H1 (cell line): ENCODE measurements around the gene PLXNA4. TPM values are rescaled to one million over a fixed set of nuclear protein-coding genes. Genes with fewer than 3 reads are reported as not detected.
A peak's percentile ranks its signal among the peaks of the same experiment; 100 is the strongest.

Source experiments
- CTCF ChIA-PET: fragments of 300-600 bp; sonication (Branson Sonifier 250); formaldehyde crosslinking; loops from one replicate; lab custom pipeline; 2021; ENCODE audit not compliant: partially characterized antibody; lab: Charles Lee
- POLR2A ChIA-PET: fragments of 300-600 bp; sonication (Branson Sonifier 250); formaldehyde crosslinking; loops from one replicate; lab custom pipeline; 2021; ENCODE audit warnings: inconsistent platforms; ENCODE audit not compliant: partially characterized antibody; lab: Charles Lee
- DNase-seq, 2 experiments: peaks; one replicate each; pipeline versions ENCODE4 v3.0.0 to v3.0.0-alpha.2; 2010 to 2022; ENCODE audit warnings: low spot score in 2 of 2, low read depth in 1 of 2, mixed read lengths in 1 of 2
- FAIRE-seq: peaks from 2 replicates; lab custom pipeline; 2011; peaks lifted over from hg19 to GRCh38; lab: Jason Lieb, UNC
- H2AFZ ChIP-seq: 2 replicates; pipeline ENCODE4 v1.8.1; 2012; ENCODE audit warnings: low read length, inconsistent platforms
- H2AK5ac ChIP-seq: 2 replicates; pipeline ENCODE4 v1.6.1; 2013; ENCODE audit warnings: low read depth, low read length
- H2BK120ac ChIP-seq: replicated peaks from 2 replicates; pipeline ENCODE3; 2013; ENCODE audit warnings: low read depth, low read length, inconsistent platforms
- H2BK12ac ChIP-seq: 2 replicates; pipeline ENCODE4 v1.6.1; 2013; ENCODE audit warnings: low read depth, low read length
- H2BK15ac ChIP-seq: 2 replicates; pipeline ENCODE4 v1.6.1; 2013; ENCODE audit warnings: low read length
- H2BK20ac ChIP-seq: 2 replicates; pipeline ENCODE4 v1.6.1; 2013; ENCODE audit warnings: low read length
- H2BK5ac ChIP-seq: 2 replicates; pipeline ENCODE4 v1.6.1; 2013; ENCODE audit warnings: low read depth, low read length
- H3K14ac ChIP-seq: 2 replicates; pipeline ENCODE4 v1.6.1; 2013; ENCODE audit warnings: inconsistent platforms; ENCODE audit not compliant: insufficient read length
- H3K18ac ChIP-seq: 2 replicates; pipeline ENCODE4 v1.6.1; 2013; ENCODE audit warnings: low read length; ENCODE audit errors: extremely low read depth
- H3K23ac ChIP-seq: 2 replicates; pipeline ENCODE4 v1.6.1; 2013; ENCODE audit warnings: inconsistent platforms; ENCODE audit not compliant: insufficient read length
- H3K23me2 ChIP-seq: 2 replicates; pipeline ENCODE4 v1.6.1; 2013; ENCODE audit warnings: low read depth, low read length
- H3K27ac ChIP-seq: 2 replicates; pipeline ENCODE4 v1.6.1; 2011; ENCODE audit warnings: low read depth, low read length, inconsistent platforms
- H3K27me3 ChIP-seq, 4 experiments: replicated peaks in 1 of 4; 1 replicate in 1 of 4; 2 replicates in 3 of 4; pipeline versions ENCODE4 v1.6.1 to v1.8.1; 2011 to 2013; ENCODE audit warnings: low read length in 3 of 4, mild to moderate bottlenecking in 3 of 4, inconsistent platforms in 2 of 4, mixed read lengths in 2 of 4, moderate library complexity in 1 of 4; ENCODE audit not compliant: control insufficient read depth in 3 of 4, insufficient read depth in 3 of 4; ENCODE audit errors: extremely low read depth in 1 of 4
- H3K36me3 ChIP-seq, 4 experiments: 2 replicates each; pipeline versions ENCODE4 v1.6.1 to v1.8.1; 2011 to 2013; ENCODE audit warnings: mild to moderate bottlenecking in 4 of 4, low read length in 3 of 4, moderate library complexity in 2 of 4, control low read depth in 1 of 4, inconsistent platforms in 1 of 4; ENCODE audit not compliant: insufficient read depth in 4 of 4, control insufficient read depth in 2 of 4
- H3K4ac ChIP-seq: replicated peaks from 2 replicates; pipeline ENCODE3; 2013; ENCODE audit warnings: low read length, low read depth, mixed read lengths, inconsistent platforms; ENCODE audit not compliant: insufficient read length
- H3K4me1 ChIP-seq, 4 experiments: replicated peaks in 1 of 4; 1 replicate in 1 of 4; 2 replicates in 3 of 4; pipeline versions ENCODE4 v1.6.1 to v1.8.1; 2011 to 2013; ENCODE audit warnings: low read length in 3 of 4, inconsistent platforms in 2 of 4, mixed read lengths in 1 of 4; ENCODE audit not compliant: insufficient read depth in 4 of 4, control insufficient read depth in 3 of 4
- H3K4me2 ChIP-seq, 2 experiments: 2 replicates each; pipeline versions ENCODE4 v1.6.1 to v1.8.1; 2011 to 2013; ENCODE audit warnings: low read depth in 2 of 2, low read length in 2 of 2, control low read depth in 1 of 2, inconsistent platforms in 1 of 2, mild to moderate bottlenecking in 1 of 2; ENCODE audit not compliant: insufficient read depth in 1 of 2
- H3K4me3 ChIP-seq, 4 experiments: fragments of 200-600, 300-600 bp in 1 of 4; sonication (generic), shearing (Covaris generic), sonication (Bioruptor Twin) in 1 of 4; 2 replicates each; pipeline versions ENCODE4 v1.5.1 to v1.8.1; 2011 to 2016; ENCODE audit warnings: low read length in 4 of 4, low read depth in 3 of 4, control low read depth in 2 of 4, inconsistent platforms in 2 of 4, mild to moderate bottlenecking in 2 of 4, mixed read lengths in 1 of 4, moderate library complexity in 1 of 4; ENCODE audit not compliant: insufficient read depth in 2 of 4; ENCODE audit errors: extremely low read depth in 1 of 4
- H3K56ac ChIP-seq: replicated peaks from 2 replicates; pipeline ENCODE3; 2013; ENCODE audit warnings: low read depth, mild to moderate bottlenecking, mixed read lengths, low read length, inconsistent platforms; ENCODE audit not compliant: insufficient read length
- H3K79me1 ChIP-seq: 2 replicates; pipeline ENCODE4 v1.6.1; 2013; ENCODE audit warnings: low read depth, low read length, control low read depth
- H3K79me2 ChIP-seq, 2 experiments: 2 replicates each; pipeline versions ENCODE4 v1.6.1 to v1.8.1; 2012 to 2013; ENCODE audit warnings: low read length in 2 of 2, mild to moderate bottlenecking in 2 of 2, inconsistent platforms in 1 of 2; ENCODE audit not compliant: insufficient read depth in 2 of 2, control insufficient read depth in 1 of 2
- H3K9ac ChIP-seq, 4 experiments: replicated peaks in 1 of 4; 1 replicate in 1 of 4; 2 replicates in 3 of 4; pipeline versions ENCODE4 v1.6.1 to v1.8.1; 2011 to 2013; ENCODE audit warnings: low read depth in 3 of 4, low read length in 3 of 4, control low read depth in 2 of 4, mild to moderate bottlenecking in 2 of 4, moderate library complexity in 2 of 4, inconsistent platforms in 1 of 4; ENCODE audit errors: extremely low read depth in 1 of 4
- H3K9me3 ChIP-seq, 2 experiments: 2 replicates each; pipeline versions ENCODE4 v1.6.1 to v1.8.1; 2012 to 2013; ENCODE audit warnings: mild to moderate bottlenecking in 2 of 2, moderate library complexity in 2 of 2, control low read depth in 1 of 2, inconsistent platforms in 1 of 2, low read depth in 1 of 2, low read length in 1 of 2, mixed read lengths in 1 of 2; ENCODE audit not compliant: insufficient read depth in 2 of 2
- H4K20me1 ChIP-seq, 2 experiments: replicated peaks in 1 of 2; 2 replicates each; pipeline versions ENCODE3 to v1.8.1; 2011 to 2013; ENCODE audit warnings: inconsistent platforms in 2 of 2, low read length in 2 of 2, mild to moderate bottlenecking in 1 of 2; ENCODE audit not compliant: insufficient read depth in 2 of 2, control insufficient read depth in 1 of 2
- H4K5ac ChIP-seq: 2 replicates; pipeline ENCODE4 v1.6.1; 2013; ENCODE audit warnings: low read length, low read depth, mixed read lengths, inconsistent platforms; ENCODE audit not compliant: insufficient read length
- H4K8ac ChIP-seq: 2 replicates; pipeline ENCODE4 v1.8.0; 2013; ENCODE audit warnings: mild to moderate bottlenecking, moderate library complexity, low read length, inconsistent platforms; ENCODE audit not compliant: insufficient read depth; ENCODE audit errors: extremely low read depth
- H4K91ac ChIP-seq: replicated peaks from 2 replicates; pipeline ENCODE3; 2013; ENCODE audit warnings: low read length, mixed read lengths, inconsistent platforms; ENCODE audit not compliant: insufficient read length
- ASH2L ChIP-seq: fragments of 200-600, 300-600 bp; sonication (generic); IDR thresholded peaks from one replicate; pipeline ENCODE4 v1.7.1; 2017; ENCODE audit warnings: low read length
- BRCA1 ChIP-seq: IDR thresholded peaks from 2 replicates; pipeline ENCODE4 v1.6.1; 2012; ENCODE audit warnings: low read depth, low read length, improper control_type of control experiment
- NRF1 ChIP-seq: IDR thresholded peaks from 2 replicates; pipeline ENCODE4 v1.6.1; 2011; ENCODE audit warnings: mild to moderate bottlenecking, low read depth, low read length, improper control_type of control experiment
- POLR2A ChIP-seq, 2 experiments: IDR thresholded peaks; 1 replicate in 1 of 2; 2 replicates in 1 of 2; pipeline ENCODE4 v1.6.1; 2011; ENCODE audit warnings: low read depth in 2 of 2, low read length in 2 of 2, mild to moderate bottlenecking in 2 of 2; ENCODE audit errors: control extremely low read depth in 1 of 2
- SAP30 ChIP-seq: fragments of 300-600 bp; sonication (generic); IDR thresholded peaks from 2 replicates; pipeline ENCODE4 v1.7.1; 2012; ENCODE audit warnings: low read length, moderate library complexity, mild to moderate bottlenecking, inconsistent platforms; ENCODE audit not compliant: insufficient read depth, insufficient replicate concordance
- WGBS, 2 experiments: shearing (Covaris generic) in 1 of 2; methylation state at CpG; one replicate each; pipeline versions ENCODE4 v1.1.6 to v1.1.7; 2013 to 2015; ENCODE audit warnings: low lambda C conversion rate in 2 of 2, mixed read lengths in 2 of 2, inconsistent platforms in 1 of 2, low coverage in 1 of 2, missing lambda C conversion rate in 1 of 2; ENCODE audit not compliant: insufficient replicate concordance in 2 of 2, insufficient coverage in 1 of 2, insufficient read length in 1 of 2; ENCODE audit errors: extremely low coverage in 1 of 2, missing lambda C conversion rate in 1 of 2; 5-methylcytosine and 5-hydroxymethylcytosine counted together
- polyA plus RNA-seq, 7 experiments: library from polyadenylated mRNA; depleted of rRNA in 3 of 7; stranded (reverse) in 5 of 7; unstranded in 2 of 7; fragments of >200 nt in 5 of 7; fragments of 200-250 nt in 2 of 7; gene quantifications; 1 replicate in 5 of 7; 2 replicates in 1 of 7; 4 replicates in 1 of 7; pipeline versions ENCODE4 v1.2.1 to v1.2.3, GENCODE V29; 2011 to 2013; ENCODE audit warnings: missing spikeins in 2 of 7, mixed read lengths in 2 of 7
- total RNA-seq: library from RNA; stranded (reverse); fragmentation: NEBNext Ultra II Directional; extraction: Animal tissue kit (Norgen Biotek cat#: 25700); gene quantifications from 2 replicates; pipeline ENCODE4 v1.2.1, GENCODE V29; 2021

Gene PLXNA4
- total and polyA plus RNA-seq, 2 of the 8 experiments (the other 6 are each of a cell fraction or from before 2014, with no cell fraction given) = 0.76 to 0.79 TPM

- no peak overlapping the region for H4K5ac ChIP-seq
- peak overlapping the region; percentile 87 for H2BK20ac ChIP-seq
- FAIRE-seq (no peak), DNase-seq (no peak)
- no peaks in the 10 kb centered on the region for H3K79me1 ChIP-seq
- no peak overlapping the region for H3K4me3 ChIP-seq
- no peak overlapping the region for H4K8ac ChIP-seq
- H3K18ac ChIP-seq = peak overlapping the region; percentile 4; the same call in 1 of the 2 replicates
- H3K9ac ChIP-seq = no peak overlapping the region
- peak overlapping the region; percentile 68 for H4K91ac ChIP-seq
- H2BK120ac ChIP-seq = no peak overlapping the region
- WGBS, 2 experiments = 83% methylated on average over 7 of the region's 7 CpGs; no CpG with 5 or more reads in 1 of the 2 experiments
- no peak overlapping the region for H3K14ac ChIP-seq
- H2BK15ac ChIP-seq = peak overlapping the region; percentile 89; the same call in 1 of the 2 replicates
- no peaks in the 10 kb centered on the region for H3K79me2 ChIP-seq
- no peaks in the 10 kb centered on the region for H4K20me1 ChIP-seq
- no peak overlapping the region for H3K4me2 ChIP-seq
- peaks cover 18 to 33% (median 23%) of the 10 kb centered on the region in 4 experiments for H3K4me1 ChIP-seq
- no peak overlapping the region for H3K23ac ChIP-seq
- H3K56ac ChIP-seq = no peak overlapping the region
- H2AFZ ChIP-seq = no peak overlapping the region
- peak overlapping the region; percentile 89; the same call in 1 of the 2 replicates for H2BK12ac ChIP-seq
- no peaks in the 10 kb centered on the region; a peak in 1 of 8 replicates for H3K36me3 ChIP-seq
- H3K23me2 ChIP-seq = peaks cover 3% of the 10 kb centered on the region; the same call in 1 of the 2 replicates
- no peak for TF ChIP-seq ASH2L
- TF ChIP-seq BRCA1 = no peak
- TF ChIP-seq POLR2A (IDR thresholded peaks at IDR 0.05; ENCODE audit: control extremely low read depth in 1 of 2, low read depth in 2 of 2, low read length in 2 of 2) = no peak
- TF ChIP-seq SAP30 = no peak
- no peak for TF ChIP-seq NRF1
- peak overlapping the region; percentile 94 for H2AK5ac ChIP-seq
- peaks cover 4 to 13% of the 10 kb centered on the region in 2 experiments; a peak in 3 of 4 replicates for H3K9me3 ChIP-seq
- ChIA-PET CTCF (interaction anchor here (1.0 kb wide), 1 partner anchor 64 kb away, joined by 3 read pairs; no protein-coding TSS in a partner anchor), POLR2A (no interaction called here)
- peak overlapping the region; percentile 82; the same call in 1 of the 2 replicates for H2BK5ac ChIP-seq
- no peak overlapping the region for H3K27ac ChIP-seq
- H3K27me3 ChIP-seq = no peaks in the 10 kb centered on the region
- H3K4ac ChIP-seq = no peak overlapping the region
Measured at GRCh38 chr7:132185150-132185549, 391.1 kb downstream of the PLXNA4 start.
